IPS-18c (cell line): ENCODE data around the gene NOTCH2.

Source experiments
- H3K4me3 ChIP-seq: 2 replicates; pipeline ENCODE4 v1.7.0; 2013; ENCODE audit warnings: low read depth, mild to moderate bottlenecking, low read length, moderate library complexity; ENCODE audit not compliant: insufficient read depth
- H3K9me3 ChIP-seq: one replicate; pipeline ENCODE4 v1.6.1; 2013; ENCODE audit warnings: mild to moderate bottlenecking, low read length, moderate library complexity; ENCODE audit not compliant: control insufficient read depth, insufficient read depth

NOTCH2 gene

GRCh38 chr1:119933397-119933796, 136.1 kb downstream of the NOTCH2 start:
- H3K4me3 ChIP-seq = no peak overlapping the region
- no peaks in the 10 kb centered on the region for H3K9me3 ChIP-seq

DNA sequence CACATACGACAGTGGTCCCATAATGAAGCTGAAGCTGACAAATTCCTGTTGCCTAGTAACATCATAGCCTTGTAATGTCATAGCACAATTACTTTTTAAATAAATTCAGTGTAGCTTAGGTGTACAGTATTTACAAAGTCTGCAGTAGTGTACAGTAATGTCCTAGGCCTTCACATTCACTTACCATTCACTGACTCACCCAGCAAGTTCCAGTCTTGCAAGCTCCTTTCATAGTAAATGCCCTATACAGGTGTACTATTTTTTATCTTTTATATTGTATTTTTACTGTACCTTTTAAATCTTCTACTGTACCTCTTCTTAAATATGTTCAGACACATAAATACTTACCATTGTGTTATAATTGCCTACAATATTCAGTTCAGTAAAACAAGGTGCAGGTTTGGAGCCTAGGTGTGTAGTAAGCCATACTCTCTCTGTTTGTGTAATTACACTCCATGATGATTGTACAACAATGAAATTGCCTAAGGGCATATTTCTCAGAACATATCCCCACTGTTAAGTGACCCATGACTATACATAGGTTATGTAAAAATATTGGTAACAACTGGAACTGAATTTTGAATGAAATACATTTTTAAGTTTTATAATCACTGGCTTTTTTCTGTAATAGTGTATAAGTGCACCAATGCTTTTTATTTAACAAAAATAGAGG, 139.7 kb downstream of the NOTCH2 start:
- H3K9me3 ChIP-seq = no peaks in the 10 kb centered on the region
- no peak overlapping the region for H3K4me3 ChIP-seq

GRCh38 chr1:119926553-119926952, 142.9 kb downstream of the NOTCH2 start:
- H3K4me3 ChIP-seq = no peak overlapping the region

GRCh38 chr1:119924948-119925898, 144.2 kb downstream of the NOTCH2 start:
- Histone ChIP-seq H3K4me3 (no peak overlapping the region), H3K9me3 (no peaks in the 10 kb centered on the region)

More at GRCh38 chr1:119926553-119926952, 142.9 kb downstream of the NOTCH2 start:
- no peaks in the 10 kb centered on the region for H3K9me3 ChIP-seq

DNA sequence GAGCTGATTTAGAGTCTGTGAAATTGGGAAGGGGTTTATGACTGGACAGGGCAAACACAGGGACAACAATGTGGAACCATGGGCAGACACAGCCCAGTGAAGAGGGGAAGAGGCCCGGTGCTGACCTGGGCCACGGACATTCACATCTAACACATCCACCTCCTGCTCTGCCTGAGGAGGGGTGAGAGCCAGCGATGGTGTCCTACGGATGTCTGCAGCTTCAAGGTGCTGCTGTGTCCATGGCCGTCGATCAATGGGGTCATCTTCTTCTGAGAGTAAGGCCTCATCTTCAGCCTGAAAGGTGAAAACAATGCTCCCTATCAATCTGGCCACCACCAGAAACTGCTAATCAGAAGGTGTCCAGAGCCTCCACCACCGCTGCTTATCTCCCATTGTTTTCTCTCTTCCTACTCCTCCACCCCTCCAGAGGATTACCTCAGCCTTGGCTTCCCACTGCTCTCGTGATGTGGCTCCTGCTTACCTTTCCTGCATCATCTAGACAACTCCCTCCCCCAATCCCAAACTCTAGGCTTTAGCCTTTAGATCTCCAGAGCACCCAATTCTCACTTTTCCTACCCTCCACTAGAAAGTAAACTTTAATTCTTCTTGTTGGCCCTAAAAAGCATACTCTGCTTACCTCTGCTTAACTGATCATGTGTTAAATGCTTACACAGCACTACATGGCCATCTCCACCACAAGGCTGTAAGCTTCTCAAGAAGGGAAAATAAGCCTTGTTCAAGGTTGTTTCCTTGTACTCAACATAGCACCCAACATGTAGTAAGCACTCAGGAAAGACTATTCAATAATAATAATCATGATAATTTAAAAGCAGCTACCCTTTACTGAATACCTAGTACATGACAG, 149.1 kb downstream of the NOTCH2 start:
- Histone ChIP-seq H3K9me3 (no peaks in the 10 kb centered on the region), H3K4me3 (no peak overlapping the region)

GRCh38 chr1:119919241-119919640, 150.2 kb downstream of the NOTCH2 start:
- Histone ChIP-seq H3K4me3 (no peak overlapping the region), H3K9me3 (no peaks in the 10 kb centered on the region)

DNA sequence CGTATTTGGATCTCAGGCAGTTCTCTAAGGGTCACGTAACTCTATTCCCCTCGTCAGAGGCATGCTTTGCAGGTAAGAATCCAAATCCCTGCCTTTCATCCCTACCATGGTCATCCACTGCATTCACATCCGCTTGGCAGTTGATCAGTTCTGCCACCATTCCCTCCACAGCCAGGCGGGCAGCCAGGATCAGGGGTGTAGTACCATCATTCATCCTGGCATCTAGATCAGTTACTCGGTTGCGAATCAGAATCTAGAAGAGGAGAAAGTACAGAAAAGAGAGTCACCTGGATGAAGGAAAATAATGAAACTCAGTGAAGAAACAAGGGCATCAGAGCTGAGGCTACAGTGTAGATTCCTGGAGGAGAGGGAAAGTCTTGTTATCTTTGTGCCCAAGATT, 151.2 kb downstream of the NOTCH2 start:
- Histone ChIP-seq H3K9me3 (no peaks in the 10 kb centered on the region), H3K4me3 (no peak overlapping the region)

GRCh38 chr1:119917304-119918055, 152.0 kb downstream of the NOTCH2 start:
- no peaks in the 10 kb centered on the region for H3K9me3 ChIP-seq
- no peak overlapping the region for H3K4me3 ChIP-seq

- Histone ChIP-seq H3K9me3 (no peaks in the 10 kb centered on the region), H3K4me3 (no peak overlapping the region)
These were observed 153.9 kb downstream of the NOTCH2 start for GRCh38 chr1:119915517-119915916.

DNA sequence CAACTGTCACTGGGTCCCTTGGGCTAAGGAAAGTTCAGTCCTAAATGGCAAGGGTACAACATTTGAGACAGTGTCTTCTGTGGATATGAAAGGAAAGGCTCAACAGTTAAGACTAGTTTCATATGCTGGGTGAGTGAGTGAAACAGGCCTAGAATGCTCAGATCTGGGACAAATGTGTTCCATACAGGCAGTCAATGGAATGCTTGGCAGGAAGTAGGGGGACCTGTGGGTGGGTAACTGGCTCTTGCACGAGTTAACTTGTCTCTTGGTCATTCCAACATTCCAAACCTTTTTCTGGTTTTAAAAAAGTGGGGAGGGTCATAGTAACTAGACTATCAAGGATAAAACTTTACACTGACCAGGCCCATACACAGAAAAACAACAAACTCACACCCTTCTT, 155.4 kb downstream of the NOTCH2 start:
- Histone ChIP-seq H3K4me3 (no peak overlapping the region), H3K9me3 (no peaks in the 10 kb centered on the region)

DNA sequence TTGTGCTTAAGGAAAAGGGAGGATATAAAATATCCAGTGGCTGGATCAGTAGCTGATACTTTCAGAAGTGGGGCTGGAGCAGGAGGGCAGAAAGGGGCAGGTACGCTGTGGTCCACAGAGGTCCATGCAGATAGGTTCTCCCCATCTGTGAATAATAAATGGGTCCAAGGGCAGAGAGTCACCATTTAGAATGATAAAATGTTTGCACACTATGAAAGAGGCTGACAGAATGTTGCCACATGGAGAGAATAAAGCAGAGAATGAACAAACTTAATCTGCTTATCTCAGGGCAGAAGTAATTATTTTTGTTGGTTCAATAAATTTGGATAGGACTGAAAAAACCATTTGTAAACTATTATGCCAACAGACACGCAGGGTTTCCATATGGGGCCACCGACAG, 156.5 kb downstream of the NOTCH2 start:
- Histone ChIP-seq H3K4me3 (no peak overlapping the region), H3K9me3 (no peaks in the 10 kb centered on the region)

- Histone ChIP-seq H3K9me3 (no peaks in the 10 kb centered on the region), H3K4me3 (no peak overlapping the region)
These were observed 157.7 kb downstream of the NOTCH2 start for GRCh38 chr1:119911775-119912174.

GRCh38 chr1:119910618-119911017, 158.8 kb downstream of the NOTCH2 start:
- Histone ChIP-seq H3K9me3 (no peaks in the 10 kb centered on the region), H3K4me3 (no peak overlapping the region)

DNA sequence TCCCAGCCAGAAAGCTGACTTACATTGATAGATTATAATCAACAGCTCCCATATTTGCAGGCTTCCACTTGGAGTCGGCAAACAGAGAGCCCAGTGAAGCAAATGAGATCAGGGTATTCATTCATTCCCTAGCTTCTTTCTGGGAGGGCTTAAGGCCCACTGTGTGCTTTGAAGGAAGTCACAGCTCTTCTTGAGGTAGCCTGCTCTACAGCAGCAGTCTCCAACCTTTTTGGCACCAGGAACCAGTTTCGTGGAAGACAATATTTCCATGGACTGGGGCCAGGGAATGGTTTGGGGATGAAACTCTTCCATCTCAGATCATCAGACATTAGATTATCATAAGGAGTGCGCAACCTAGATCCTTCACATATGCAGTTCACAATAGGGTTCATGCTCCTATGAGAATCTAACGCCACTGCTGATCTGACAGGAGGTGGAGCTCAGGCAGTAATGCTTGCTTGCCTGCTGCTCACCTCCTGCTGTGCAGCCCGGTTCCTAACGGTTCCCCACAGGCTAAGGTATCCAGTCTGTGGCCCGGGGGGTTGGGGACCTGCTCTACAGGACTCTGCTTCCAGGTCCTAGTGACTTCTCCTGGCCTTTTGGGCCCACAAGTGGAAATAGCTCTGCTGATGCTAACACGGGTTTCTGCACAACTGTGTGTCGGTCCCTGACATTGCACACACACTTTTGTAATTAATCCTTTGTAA, 159.4 kb downstream of the NOTCH2 start:
- no peak overlapping the region for H3K4me3 ChIP-seq

GRCh38 chr1:119908661-119909060, 160.8 kb downstream of the NOTCH2 start:
- H3K9me3 ChIP-seq = no peaks in the 10 kb centered on the region
- H3K4me3 ChIP-seq = no peak overlapping the region

More for the DNA sequence above, 159.4 kb downstream of the NOTCH2 start:
- H3K9me3 ChIP-seq = no peaks in the 10 kb centered on the region

GRCh38 chr1:119906927-119907652, 162.4 kb downstream of the NOTCH2 start:
- Histone ChIP-seq H3K4me3 (no peak overlapping the region), H3K9me3 (no peaks in the 10 kb centered on the region)
